Superior temporal gyrus (tissue), 1 donor: Measurements from ENCODE around the gene CRAMP1.

Source experiments
- DNase-seq: peaks from one replicate; pipeline ENCODE4 v3.0.0-alpha.2; 2016; ENCODE audit errors: extremely low spot score

CRAMP1 gene

GRCh38 chr16:1635070-1635469 is 22.9 kb downstream of the CRAMP1 start:
- DNase-seq = no peak

- no peak for DNase-seq
These were observed 25.4 kb downstream of the CRAMP1 start for GRCh38 chr16:1637526-1637925.

DNA sequence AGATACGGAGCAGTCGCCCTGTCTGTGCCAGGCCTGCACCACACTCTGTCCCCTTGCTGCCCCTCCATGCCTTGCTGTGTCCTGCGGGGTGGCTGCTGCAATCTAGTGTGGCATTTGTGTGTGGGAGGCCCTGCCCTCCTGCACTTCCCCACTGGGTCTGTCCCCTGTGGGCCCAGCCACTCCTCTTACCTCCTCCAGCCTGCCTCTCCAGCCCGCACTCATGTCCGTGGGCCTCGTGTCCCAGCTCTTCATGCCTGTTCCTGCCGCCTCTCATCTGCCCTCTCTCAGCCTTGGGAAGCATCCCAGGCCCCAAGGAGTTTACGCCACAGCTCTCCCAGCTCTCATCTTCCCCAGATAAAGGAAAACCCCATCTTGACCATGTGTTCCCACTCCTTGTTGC is 26.6 kb downstream of the CRAMP1 start:
- DNase-seq = no peak

GRCh38 chr16:1639282-1639681 is 27.1 kb downstream of the CRAMP1 start:
- no peak for DNase-seq

DNA sequence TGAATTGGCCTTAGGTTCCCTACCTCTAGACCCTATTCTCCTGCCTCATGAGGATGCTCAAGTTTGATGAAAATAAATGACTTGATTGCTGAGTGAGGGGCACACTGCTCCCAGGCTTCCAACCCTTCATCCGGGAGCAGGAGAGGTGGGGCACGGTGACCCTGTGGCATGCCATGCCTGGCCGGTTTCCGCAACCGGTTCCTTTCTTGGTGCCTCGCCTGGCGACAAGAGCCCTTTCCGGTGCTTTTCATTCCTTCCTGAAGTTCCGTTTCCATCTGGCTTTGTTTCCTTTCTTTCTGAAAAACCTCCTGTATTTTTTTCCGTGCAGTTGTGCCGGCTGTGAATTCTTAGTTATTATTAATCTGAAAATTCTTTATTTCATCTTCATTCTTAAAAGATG is 27.7 kb downstream of the CRAMP1 start:
- no peak for DNase-seq

DNA sequence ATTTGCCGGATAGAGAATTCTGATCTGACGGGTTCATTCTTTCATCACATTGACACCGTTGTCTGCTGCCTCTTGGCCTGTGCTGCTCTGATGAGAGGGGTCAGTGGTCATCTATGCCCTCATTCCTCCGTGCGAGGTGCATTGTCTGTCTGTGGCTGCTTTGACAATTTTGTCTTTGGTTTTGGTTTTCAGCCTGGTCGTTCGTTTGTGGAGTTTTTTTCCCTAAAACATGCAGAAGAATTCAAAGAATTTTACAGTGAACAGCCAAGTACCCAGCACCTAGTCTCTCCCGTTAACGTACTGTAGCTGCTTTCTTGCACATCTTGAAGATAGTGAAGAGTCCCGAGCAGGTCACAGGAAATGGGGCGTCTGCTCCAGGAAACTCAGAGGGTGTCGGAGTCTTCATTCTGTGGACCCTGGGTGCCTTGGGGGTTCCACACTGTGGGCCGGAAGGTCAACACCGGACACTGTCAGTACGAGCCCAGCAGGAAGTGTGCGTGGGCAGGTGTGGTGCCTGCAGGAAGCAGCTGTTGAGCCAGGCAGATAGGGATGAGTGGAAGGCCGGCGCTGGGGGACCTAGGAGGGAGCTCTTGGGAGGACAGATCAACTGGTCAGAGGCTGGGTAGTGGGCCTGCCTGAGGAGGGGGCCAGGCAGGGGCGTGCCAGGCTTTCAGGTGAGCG is 28.2 kb downstream of the CRAMP1 start:
- DNase-seq = no peak

DNA sequence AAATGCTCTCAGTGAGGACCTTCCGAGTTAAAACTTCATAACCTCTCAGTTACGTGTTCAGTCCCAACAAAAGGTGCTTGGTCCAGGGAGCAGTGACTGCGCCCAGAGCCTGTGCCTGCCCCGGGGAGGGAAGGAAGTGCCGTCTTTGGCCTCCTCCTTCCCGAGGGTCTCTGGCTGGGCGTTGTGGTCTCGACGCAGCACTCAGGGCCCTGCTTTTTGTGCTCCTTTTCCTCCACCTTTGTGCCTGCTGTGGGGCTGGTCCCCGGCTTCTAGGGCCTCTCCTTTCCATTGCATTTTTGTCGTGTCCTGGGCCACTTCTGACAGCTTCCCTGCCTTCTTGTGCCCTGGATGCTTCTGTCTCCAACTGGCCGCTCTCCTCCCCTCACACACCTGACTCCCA is 29.1 kb downstream of the CRAMP1 start:
- no peak for DNase-seq

DNA sequence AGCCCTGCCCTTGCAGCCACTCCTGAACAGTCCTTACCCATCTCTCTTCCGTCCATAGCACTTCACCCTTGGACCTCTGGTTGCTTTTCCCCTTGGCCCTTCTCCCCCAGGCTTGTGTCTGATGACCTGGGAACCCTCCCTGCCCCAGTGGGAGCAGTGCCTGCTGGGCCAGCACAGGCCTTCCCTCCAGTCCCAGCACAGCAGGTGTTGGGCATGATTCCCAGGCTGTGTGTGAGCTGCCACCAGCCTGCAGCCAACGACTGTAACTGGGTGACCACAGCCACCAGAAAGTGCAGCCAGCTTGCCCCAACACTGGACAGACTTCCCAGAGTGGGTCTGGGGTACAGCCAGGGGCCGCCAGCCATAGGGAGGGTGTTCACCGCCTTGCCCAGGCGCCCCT is 30.0 kb downstream of the CRAMP1 start:
- DNase-seq = peak; percentile 80

DNA sequence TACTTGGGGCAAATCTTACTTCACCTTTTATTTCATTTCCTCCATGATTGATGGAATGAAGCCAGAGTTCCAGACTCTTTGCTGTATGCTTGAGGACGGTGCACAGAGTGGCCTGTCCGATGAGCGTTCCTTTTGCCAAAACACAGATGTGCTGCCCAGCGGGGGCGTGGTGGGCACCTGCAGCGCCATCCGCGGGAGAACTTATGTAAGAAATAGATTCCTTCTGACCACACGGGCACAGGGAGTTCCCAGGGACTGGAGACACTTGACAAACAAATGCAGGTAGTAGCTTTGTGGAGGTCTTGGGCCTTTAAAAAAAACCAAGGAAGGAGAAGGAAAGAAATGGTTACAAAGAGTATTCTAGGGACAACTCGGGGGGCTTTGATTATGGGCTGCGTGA is 30.6 kb downstream of the CRAMP1 start:
- DNase-seq = no peak

DNA sequence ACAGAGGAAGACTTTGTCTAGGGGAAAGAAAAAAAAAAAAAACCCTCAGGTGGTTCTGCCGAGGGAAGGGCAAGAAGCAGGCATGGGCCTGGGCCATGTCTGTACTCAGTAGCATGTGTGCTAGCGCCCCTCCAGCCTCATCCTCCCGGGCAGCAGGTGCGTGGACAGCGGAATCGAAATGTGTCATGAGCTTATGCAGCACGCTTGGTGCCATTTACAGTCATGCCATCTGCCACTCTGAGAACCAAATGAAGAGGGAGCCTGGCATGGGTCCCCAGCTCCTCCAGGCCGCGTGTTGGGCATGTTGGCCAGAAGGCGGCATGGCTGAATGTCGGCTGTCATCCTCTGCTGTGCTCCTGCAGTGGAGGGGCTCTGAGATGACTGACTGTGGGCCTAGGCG is 31.4 kb downstream of the CRAMP1 start:
- peak; percentile 18 for DNase-seq

- peak; percentile 29 for DNase-seq
These were observed 33.9 kb downstream of the CRAMP1 start for GRCh38 chr16:1645914-1646525.

DNA sequence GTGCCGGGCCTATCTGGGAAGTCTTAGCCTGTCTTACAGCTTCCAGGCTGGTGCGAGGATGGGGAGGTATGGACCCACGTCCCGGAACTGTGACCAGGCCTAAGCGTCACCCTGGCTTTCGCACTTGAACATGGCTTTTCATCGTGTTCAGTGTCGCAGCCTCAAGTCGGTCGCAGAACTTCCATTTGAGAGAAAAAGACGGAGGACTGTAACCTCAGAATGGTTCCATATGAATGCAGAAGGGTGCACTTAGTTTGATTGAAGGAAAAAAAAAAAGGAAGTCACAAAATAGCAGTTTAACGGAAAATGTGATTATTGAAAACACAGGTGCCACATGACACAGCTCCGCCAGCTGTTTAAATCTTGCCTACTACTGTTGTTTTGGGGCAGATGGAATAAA is 35.7 kb downstream of the CRAMP1 start:
- no peak for DNase-seq

DNA sequence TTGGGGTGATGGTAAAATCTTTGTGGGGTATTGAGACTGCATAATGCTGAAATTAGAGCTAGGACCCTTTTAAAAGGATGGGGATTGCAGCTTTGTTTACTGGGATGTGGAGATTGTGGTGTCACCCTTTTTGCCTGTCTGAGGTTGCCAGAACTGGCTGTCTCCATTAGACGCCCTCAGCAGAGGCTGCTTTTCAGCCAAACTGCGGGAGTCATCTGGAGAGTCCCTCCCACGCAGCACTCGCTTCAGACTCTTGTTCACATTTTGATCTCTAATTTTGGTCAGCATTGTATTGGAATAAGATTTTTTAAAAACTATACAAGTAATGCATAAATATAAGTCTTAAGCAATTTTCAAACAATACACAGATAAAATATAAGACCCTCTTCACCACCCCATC is 38.0 kb downstream of the CRAMP1 start:
- DNase-seq = peak; percentile 49

DNA sequence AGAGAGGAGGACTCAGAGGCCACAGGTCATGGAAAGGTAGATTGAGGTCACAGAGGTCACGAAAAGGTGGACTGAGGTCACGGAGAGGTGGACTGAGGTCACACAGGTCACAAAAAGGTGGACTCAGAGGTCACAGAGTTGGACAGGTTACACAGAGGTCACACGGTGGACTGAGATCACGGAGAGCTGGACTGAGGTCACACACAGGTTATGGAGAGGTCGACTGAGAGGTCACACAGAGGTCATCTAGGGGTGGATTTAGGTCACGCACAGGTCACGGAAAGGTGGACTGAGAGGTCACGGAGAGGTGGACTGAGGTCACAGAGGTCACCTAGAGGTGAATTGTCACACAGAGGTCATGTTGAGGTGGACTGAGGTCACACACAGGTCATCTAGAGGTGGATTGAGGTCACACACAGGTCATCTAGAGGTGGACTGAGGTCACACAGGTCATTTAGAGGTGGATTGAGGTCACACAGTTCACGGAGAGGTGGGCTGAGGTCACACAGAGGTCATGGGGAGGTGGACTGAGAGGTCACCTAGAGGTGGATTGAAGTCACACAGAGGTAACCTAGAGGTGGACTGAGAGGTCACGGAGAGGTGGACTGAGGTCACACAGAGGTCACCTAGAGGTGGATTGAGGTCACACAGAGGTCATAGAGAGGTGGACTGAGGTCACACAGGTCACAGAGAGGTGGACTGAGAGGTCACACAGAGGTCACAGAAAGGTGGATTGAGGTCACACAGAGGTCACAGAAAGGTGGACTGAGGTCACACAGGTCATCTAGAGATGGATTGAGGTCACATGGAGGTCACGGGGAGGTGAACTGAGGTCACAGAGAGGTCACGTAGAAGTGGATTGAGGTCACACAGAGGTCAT is 39.2 kb downstream of the CRAMP1 start:
- no peak for DNase-seq

DNA sequence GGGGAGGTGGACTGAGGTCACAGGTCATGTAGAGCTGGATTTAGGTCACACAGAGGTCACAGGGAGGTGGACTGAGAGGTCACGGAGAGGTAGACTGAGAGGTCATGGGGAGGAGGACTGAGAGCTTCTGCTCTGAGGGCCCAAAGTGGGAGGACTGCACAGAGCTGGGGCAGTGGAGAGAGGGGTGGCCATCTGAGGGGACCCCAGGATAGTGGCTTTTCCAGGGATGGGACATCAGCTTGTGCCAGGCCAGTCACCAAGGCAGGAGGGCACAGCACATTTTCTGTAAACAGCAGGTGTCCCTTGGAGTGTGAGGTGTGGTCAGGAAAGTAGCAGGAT is 39.8 kb downstream of the CRAMP1 start:
- no peak for DNase-seq

DNA sequence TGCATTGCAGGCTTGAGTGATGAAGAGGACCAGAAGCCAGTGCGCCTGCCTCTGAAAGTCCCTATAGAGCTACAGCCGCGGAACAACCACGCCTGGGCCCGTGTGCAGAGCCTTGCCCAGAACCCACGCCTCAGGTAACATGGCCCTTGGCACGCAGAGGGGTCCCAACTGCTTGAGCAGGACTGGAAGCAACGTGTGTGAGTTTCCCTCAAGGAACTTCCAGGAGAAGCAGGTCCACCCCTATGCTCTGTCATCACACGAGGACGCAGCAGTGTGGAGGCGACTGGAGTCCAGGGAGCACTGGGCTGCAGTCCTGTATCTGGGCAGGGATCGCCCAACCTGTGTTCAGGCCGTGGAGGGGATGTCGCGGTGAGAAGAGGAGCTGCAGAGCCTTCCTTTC is 40.9 kb downstream of the CRAMP1 start:
- no peak for DNase-seq

DNA sequence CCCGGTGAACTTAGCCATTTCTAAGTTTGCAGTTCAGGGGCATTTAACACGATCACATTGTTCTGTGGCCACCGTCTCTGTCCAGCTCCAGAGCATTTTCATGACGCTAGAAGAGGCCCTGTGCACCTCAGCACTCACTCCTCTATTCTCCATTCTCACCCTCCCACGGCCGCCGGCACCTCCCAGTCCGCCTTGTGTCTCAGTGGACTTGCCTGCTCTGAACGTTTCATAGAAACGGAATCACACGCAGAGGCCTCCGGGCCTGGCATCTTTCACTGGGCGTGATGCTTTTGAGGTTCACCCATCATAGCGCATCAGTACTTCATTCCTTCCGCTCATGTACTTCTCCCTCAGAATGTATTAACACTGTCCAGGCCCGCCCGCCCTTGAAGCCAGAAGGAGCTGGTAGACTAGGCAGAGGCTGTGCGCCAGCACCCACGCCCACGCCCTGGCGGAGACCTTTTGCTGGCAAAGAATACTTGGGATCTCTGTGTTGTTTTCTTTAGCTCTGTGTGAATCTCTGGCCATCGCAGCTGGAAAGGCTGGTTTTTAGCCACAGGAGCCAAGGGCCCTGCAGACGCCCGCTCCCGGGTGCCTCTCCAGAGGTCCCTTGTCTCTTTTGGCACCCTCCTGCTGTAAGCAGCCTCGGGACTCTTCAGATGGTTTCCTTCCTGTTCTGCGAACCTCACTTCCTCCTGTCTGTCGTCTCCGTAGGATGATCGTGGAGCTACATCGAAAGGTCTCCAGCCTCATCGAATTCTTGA is 42.5 kb downstream of the CRAMP1 start:
- DNase-seq = no peak

DNA sequence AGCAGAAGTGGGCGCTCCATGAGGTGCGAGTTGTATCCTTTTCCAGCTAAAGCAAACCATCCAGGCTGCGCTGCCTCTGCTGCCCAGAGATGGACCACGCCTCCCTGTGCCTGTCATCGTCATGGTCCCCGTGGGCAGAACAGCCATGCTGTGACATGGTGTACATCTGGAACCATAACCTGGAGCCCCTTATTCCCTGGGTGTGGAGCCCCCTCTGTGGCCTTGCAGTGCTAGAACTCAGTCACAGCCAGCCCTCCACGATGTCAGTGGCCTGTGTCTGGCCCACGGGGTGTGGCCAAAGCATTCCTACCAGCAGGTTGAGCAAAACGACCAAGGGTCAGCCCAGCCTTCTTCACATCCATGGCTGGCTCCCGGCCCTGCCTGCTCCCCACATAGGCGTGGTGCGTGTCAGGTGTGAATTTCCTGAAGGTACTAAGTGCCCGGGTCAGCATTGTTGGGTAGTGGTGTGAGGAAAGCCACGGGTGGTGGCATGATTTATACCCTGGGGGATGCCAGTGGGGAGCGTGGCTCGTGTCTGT is 43.2 kb downstream of the CRAMP1 start:
- no peak for DNase-seq

DNA sequence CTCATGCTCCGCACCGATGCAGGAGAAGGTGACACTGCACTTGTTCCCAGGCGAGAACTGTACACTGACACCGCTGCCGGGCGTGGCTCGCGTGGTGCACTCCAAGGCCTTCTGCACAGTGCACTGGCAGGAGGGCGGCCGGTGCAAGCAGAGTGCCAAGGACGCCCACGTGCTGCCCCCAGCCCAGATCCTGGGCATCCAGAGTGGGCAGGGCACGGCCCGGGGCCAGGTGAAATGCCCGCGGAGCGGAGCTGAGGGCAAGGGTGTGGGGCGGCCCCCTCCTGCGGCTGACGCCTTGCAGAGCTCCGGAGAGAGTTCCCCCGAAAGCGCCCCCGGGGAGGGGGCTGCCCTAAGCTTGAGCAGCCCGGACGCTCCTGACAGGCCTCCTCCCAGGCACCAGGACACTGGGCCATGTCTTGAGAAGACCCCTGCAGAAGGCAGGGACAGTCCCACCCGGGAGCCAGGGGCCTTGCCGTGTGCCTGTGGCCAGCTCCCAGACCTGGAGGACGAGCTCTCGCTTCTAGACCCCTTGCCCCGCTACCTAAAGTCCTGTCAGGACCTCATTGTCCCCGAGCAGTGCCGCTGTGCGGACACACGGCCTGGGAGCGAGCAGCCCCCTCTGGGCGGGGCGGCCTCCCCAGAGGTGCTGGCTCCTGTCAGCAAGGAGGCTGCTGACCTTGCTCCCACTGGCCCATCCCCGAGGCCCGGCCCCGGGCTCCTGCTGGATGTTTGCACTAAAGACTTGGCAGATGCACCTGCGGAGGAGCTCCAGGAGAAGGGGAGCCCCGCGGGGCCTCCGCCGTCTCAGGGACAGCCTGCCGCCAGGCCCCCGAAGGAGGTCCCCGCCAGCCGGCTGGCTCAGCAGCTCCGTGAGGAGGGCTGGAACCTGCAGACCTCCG is 44.0 kb downstream of the CRAMP1 start:
- DNase-seq = no peak

- no peak for DNase-seq
These were observed 44.9 kb downstream of the CRAMP1 start for GRCh38 chr16:1656808-1657617.
